H1 (cell line): Measurements from ENCODE around the gene FOSL2. TPM values are rescaled to one million over a fixed set of nuclear protein-coding genes. Genes with fewer than 3 reads are reported as not detected.

Source experiments
- CTCF ChIA-PET: fragments of 300-600 bp; sonication (Branson Sonifier 250); formaldehyde crosslinking; loops from one replicate; lab custom pipeline; 2021; ENCODE audit not compliant: partially characterized antibody; lab: Charles Lee
- POLR2A ChIA-PET: fragments of 300-600 bp; sonication (Branson Sonifier 250); formaldehyde crosslinking; loops from one replicate; lab custom pipeline; 2021; ENCODE audit warnings: inconsistent platforms; ENCODE audit not compliant: partially characterized antibody; lab: Charles Lee
- DNase-seq, 2 experiments: peaks; one replicate each; pipeline versions ENCODE4 v3.0.0 to v3.0.0-alpha.2; 2010 to 2022; ENCODE audit warnings: low spot score in 2 of 2, low read depth in 1 of 2, mixed read lengths in 1 of 2
- FAIRE-seq: peaks from 2 replicates; lab custom pipeline; 2011; peaks lifted over from hg19 to GRCh38; lab: Jason Lieb, UNC
- H2AFZ ChIP-seq: 2 replicates; pipeline ENCODE4 v1.8.1; 2012; ENCODE audit warnings: low read length, inconsistent platforms
- H2AK5ac ChIP-seq: 2 replicates; pipeline ENCODE4 v1.6.1; 2013; ENCODE audit warnings: low read depth, low read length
- H2BK120ac ChIP-seq: replicated peaks from 2 replicates; pipeline ENCODE3; 2013; ENCODE audit warnings: low read depth, low read length, inconsistent platforms
- H2BK12ac ChIP-seq: 2 replicates; pipeline ENCODE4 v1.6.1; 2013; ENCODE audit warnings: low read depth, low read length
- H2BK15ac ChIP-seq: 2 replicates; pipeline ENCODE4 v1.6.1; 2013; ENCODE audit warnings: low read length
- H2BK20ac ChIP-seq: 2 replicates; pipeline ENCODE4 v1.6.1; 2013; ENCODE audit warnings: low read length
- H2BK5ac ChIP-seq: 2 replicates; pipeline ENCODE4 v1.6.1; 2013; ENCODE audit warnings: low read depth, low read length
- H3K14ac ChIP-seq: 2 replicates; pipeline ENCODE4 v1.6.1; 2013; ENCODE audit warnings: inconsistent platforms; ENCODE audit not compliant: insufficient read length
- H3K18ac ChIP-seq: 2 replicates; pipeline ENCODE4 v1.6.1; 2013; ENCODE audit warnings: low read length; ENCODE audit errors: extremely low read depth
- H3K23ac ChIP-seq: 2 replicates; pipeline ENCODE4 v1.6.1; 2013; ENCODE audit warnings: inconsistent platforms; ENCODE audit not compliant: insufficient read length
- H3K23me2 ChIP-seq: 2 replicates; pipeline ENCODE4 v1.6.1; 2013; ENCODE audit warnings: low read depth, low read length
- H3K27ac ChIP-seq: 2 replicates; pipeline ENCODE4 v1.6.1; 2011; ENCODE audit warnings: low read depth, low read length, inconsistent platforms
- H3K27me3 ChIP-seq, 4 experiments: replicated peaks in 1 of 4; 1 replicate in 1 of 4; 2 replicates in 3 of 4; pipeline versions ENCODE4 v1.6.1 to v1.8.1; 2011 to 2013; ENCODE audit warnings: low read length in 3 of 4, mild to moderate bottlenecking in 3 of 4, inconsistent platforms in 2 of 4, mixed read lengths in 2 of 4, moderate library complexity in 1 of 4; ENCODE audit not compliant: control insufficient read depth in 3 of 4, insufficient read depth in 3 of 4; ENCODE audit errors: extremely low read depth in 1 of 4
- H3K36me3 ChIP-seq, 4 experiments: 2 replicates each; pipeline versions ENCODE4 v1.6.1 to v1.8.1; 2011 to 2013; ENCODE audit warnings: mild to moderate bottlenecking in 4 of 4, low read length in 3 of 4, moderate library complexity in 2 of 4, control low read depth in 1 of 4, inconsistent platforms in 1 of 4; ENCODE audit not compliant: insufficient read depth in 4 of 4, control insufficient read depth in 2 of 4
- H3K4ac ChIP-seq: replicated peaks from 2 replicates; pipeline ENCODE3; 2013; ENCODE audit warnings: low read length, low read depth, mixed read lengths, inconsistent platforms; ENCODE audit not compliant: insufficient read length
- H3K4me1 ChIP-seq, 4 experiments: replicated peaks in 1 of 4; 1 replicate in 1 of 4; 2 replicates in 3 of 4; pipeline versions ENCODE4 v1.6.1 to v1.8.1; 2011 to 2013; ENCODE audit warnings: low read length in 3 of 4, inconsistent platforms in 2 of 4, mixed read lengths in 1 of 4; ENCODE audit not compliant: insufficient read depth in 4 of 4, control insufficient read depth in 3 of 4
- H3K4me2 ChIP-seq, 2 experiments: 2 replicates each; pipeline versions ENCODE4 v1.6.1 to v1.8.1; 2011 to 2013; ENCODE audit warnings: low read depth in 2 of 2, low read length in 2 of 2, control low read depth in 1 of 2, inconsistent platforms in 1 of 2, mild to moderate bottlenecking in 1 of 2; ENCODE audit not compliant: insufficient read depth in 1 of 2
- H3K4me3 ChIP-seq, 4 experiments: fragments of 200-600, 300-600 bp in 1 of 4; sonication (generic), shearing (Covaris generic), sonication (Bioruptor Twin) in 1 of 4; 2 replicates each; pipeline versions ENCODE4 v1.5.1 to v1.8.1; 2011 to 2016; ENCODE audit warnings: low read length in 4 of 4, low read depth in 3 of 4, control low read depth in 2 of 4, inconsistent platforms in 2 of 4, mild to moderate bottlenecking in 2 of 4, mixed read lengths in 1 of 4, moderate library complexity in 1 of 4; ENCODE audit not compliant: insufficient read depth in 2 of 4; ENCODE audit errors: extremely low read depth in 1 of 4
- H3K56ac ChIP-seq: replicated peaks from 2 replicates; pipeline ENCODE3; 2013; ENCODE audit warnings: low read depth, mild to moderate bottlenecking, mixed read lengths, low read length, inconsistent platforms; ENCODE audit not compliant: insufficient read length
- H3K79me1 ChIP-seq: 2 replicates; pipeline ENCODE4 v1.6.1; 2013; ENCODE audit warnings: low read depth, low read length, control low read depth
- H3K79me2 ChIP-seq, 2 experiments: 2 replicates each; pipeline versions ENCODE4 v1.6.1 to v1.8.1; 2012 to 2013; ENCODE audit warnings: low read length in 2 of 2, mild to moderate bottlenecking in 2 of 2, inconsistent platforms in 1 of 2; ENCODE audit not compliant: insufficient read depth in 2 of 2, control insufficient read depth in 1 of 2
- H3K9ac ChIP-seq, 4 experiments: replicated peaks in 1 of 4; 1 replicate in 1 of 4; 2 replicates in 3 of 4; pipeline versions ENCODE4 v1.6.1 to v1.8.1; 2011 to 2013; ENCODE audit warnings: low read depth in 3 of 4, low read length in 3 of 4, control low read depth in 2 of 4, mild to moderate bottlenecking in 2 of 4, moderate library complexity in 2 of 4, inconsistent platforms in 1 of 4; ENCODE audit errors: extremely low read depth in 1 of 4
- H3K9me3 ChIP-seq, 2 experiments: 2 replicates each; pipeline versions ENCODE4 v1.6.1 to v1.8.1; 2012 to 2013; ENCODE audit warnings: mild to moderate bottlenecking in 2 of 2, moderate library complexity in 2 of 2, control low read depth in 1 of 2, inconsistent platforms in 1 of 2, low read depth in 1 of 2, low read length in 1 of 2, mixed read lengths in 1 of 2; ENCODE audit not compliant: insufficient read depth in 2 of 2
- H4K20me1 ChIP-seq, 2 experiments: replicated peaks in 1 of 2; 2 replicates each; pipeline versions ENCODE3 to v1.8.1; 2011 to 2013; ENCODE audit warnings: inconsistent platforms in 2 of 2, low read length in 2 of 2, mild to moderate bottlenecking in 1 of 2; ENCODE audit not compliant: insufficient read depth in 2 of 2, control insufficient read depth in 1 of 2
- H4K5ac ChIP-seq: 2 replicates; pipeline ENCODE4 v1.6.1; 2013; ENCODE audit warnings: low read length, low read depth, mixed read lengths, inconsistent platforms; ENCODE audit not compliant: insufficient read length
- H4K8ac ChIP-seq: 2 replicates; pipeline ENCODE4 v1.8.0; 2013; ENCODE audit warnings: mild to moderate bottlenecking, moderate library complexity, low read length, inconsistent platforms; ENCODE audit not compliant: insufficient read depth; ENCODE audit errors: extremely low read depth
- H4K91ac ChIP-seq: replicated peaks from 2 replicates; pipeline ENCODE3; 2013; ENCODE audit warnings: low read length, mixed read lengths, inconsistent platforms; ENCODE audit not compliant: insufficient read length
- BCL11A ChIP-seq, 2 experiments: IDR thresholded peaks; one replicate each; pipeline ENCODE4 v1.6.1; 2011; ENCODE audit warnings: low read depth in 2 of 2, low read length in 2 of 2, mild to moderate bottlenecking in 2 of 2
- EZH2 ChIP-seq: fragments of 200-600 bp; sonication (generic); IDR thresholded peaks from 2 replicates; pipeline ENCODE4 v1.7.1; 2012; ENCODE audit warnings: low read depth, mild to moderate bottlenecking, moderate library complexity, low read length, inconsistent platforms; ENCODE audit not compliant: severe bottlenecking
- WGBS, 2 experiments: shearing (Covaris generic) in 1 of 2; methylation state at CpG; one replicate each; pipeline versions ENCODE4 v1.1.6 to v1.1.7; 2013 to 2015; ENCODE audit warnings: low lambda C conversion rate in 2 of 2, mixed read lengths in 2 of 2, inconsistent platforms in 1 of 2, low coverage in 1 of 2, missing lambda C conversion rate in 1 of 2; ENCODE audit not compliant: insufficient replicate concordance in 2 of 2, insufficient coverage in 1 of 2, insufficient read length in 1 of 2; ENCODE audit errors: extremely low coverage in 1 of 2, missing lambda C conversion rate in 1 of 2; 5-methylcytosine and 5-hydroxymethylcytosine counted together
- polyA plus RNA-seq, 7 experiments: library from polyadenylated mRNA; depleted of rRNA in 3 of 7; stranded (reverse) in 5 of 7; unstranded in 2 of 7; fragments of >200 nt in 5 of 7; fragments of 200-250 nt in 2 of 7; gene quantifications; 1 replicate in 5 of 7; 2 replicates in 1 of 7; 4 replicates in 1 of 7; pipeline versions ENCODE4 v1.2.1 to v1.2.3, GENCODE V29; 2011 to 2013; ENCODE audit warnings: missing spikeins in 2 of 7, mixed read lengths in 2 of 7
- total RNA-seq: library from RNA; stranded (reverse); fragmentation: NEBNext Ultra II Directional; extraction: Animal tissue kit (Norgen Biotek cat#: 25700); gene quantifications from 2 replicates; pipeline ENCODE4 v1.2.1, GENCODE V29; 2021

FOSL2 gene
- total and polyA plus RNA-seq, 2 of the 8 experiments (the other 6 are each of a cell fraction or from before 2014, with no cell fraction given), result 1.5 to 4.5 TPM

DNA sequence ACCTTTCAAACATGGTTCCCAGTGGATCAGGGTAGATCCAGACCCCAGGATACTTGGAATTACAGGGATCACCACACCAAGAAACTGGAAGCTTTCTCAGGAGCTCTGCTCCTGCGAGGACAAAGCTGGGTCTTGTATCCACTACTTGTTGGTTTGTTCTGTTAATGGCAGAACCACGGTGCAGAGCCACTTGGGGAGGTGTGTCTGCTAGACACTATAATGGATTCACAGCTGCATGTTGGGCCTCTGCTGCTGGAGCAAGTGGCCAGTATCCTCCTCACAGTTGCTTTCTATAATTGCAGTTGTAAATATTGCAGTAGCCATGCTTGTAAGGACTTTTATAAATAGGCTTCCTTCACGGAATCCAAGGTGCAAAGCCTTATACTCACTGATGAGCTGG lies 12.9 kb downstream of the FOSL2 start:
- no peak for FAIRE-seq
- Histone ChIP-seq H3K79me2 (no peaks in the 10 kb centered on the region), H4K8ac (no peak overlapping the region), H3K56ac (no peak overlapping the region), H4K5ac (no peak overlapping the region), H3K79me1 (no peaks in the 10 kb centered on the region), H3K4me1 (no peaks in the 10 kb centered on the region; a peak in 1 of 7 replicates), H3K4me2 (no peak overlapping the region), H2BK15ac (no peak overlapping the region), H3K23ac (no peak overlapping the region), H2BK20ac (no peak overlapping the region), H3K36me3 (no peaks in the 10 kb centered on the region; a peak in 2 of 8 replicates), H4K20me1 (peaks cover 3% of the 10 kb centered on the region in 2 experiments), H3K9me3 (no peaks in the 10 kb centered on the region), H2BK120ac (no peak overlapping the region), H3K23me2 (no peaks in the 10 kb centered on the region), H2BK12ac (no peak overlapping the region), H3K18ac (no peak overlapping the region), H3K4ac (no peak overlapping the region), H3K4me3 (no peak overlapping the region), H3K27ac (no peak overlapping the region), H3K27me3 (no peaks in the 10 kb centered on the region), H3K14ac (no peak overlapping the region), H2AFZ (no peak overlapping the region), H2AK5ac (no peak overlapping the region), H4K91ac (no peak overlapping the region), H2BK5ac (no peak overlapping the region), H3K9ac (no peak overlapping the region)
- 87% methylated on average over 3 of the region's 3 CpGs; no CpG with 5 or more reads in 1 of the 2 experiments for WGBS, 2 experiments
- POLR2A ChIA-PET, result no interaction called here
- TF ChIP-seq BCL11A (IDR thresholded peaks at IDR 0.05; ENCODE audit: low read depth in 2 of 2, low read length in 2 of 2) (no peak), EZH2 (no peak)
- CTCF ChIA-PET, result interaction anchor here (0.7 to 1.1 kb wide), 2 partner anchors 9 to 91 kb away, joined by 3 to 4 read pairs; no protein-coding TSS in a partner anchor
- DNase-seq, result no peak
